Inflammatory macrophage treated with lipopolysaccharide for 4 hours (primary cell): ENCODE measurements around the gene PDRG1.
A peak's percentile ranks its signal among the peaks of the same experiment; 100 is the strongest.
"Not testable (repeated sequence)": the region's sequence is repeated elsewhere in the genome, so short reads cannot be mapped to it uniquely, and the experiment has no call there.

Experiments used
- DNase-seq: peaks from one replicate; pipeline ENCODE4 v3.0.0-alpha.2; 2020

PDRG1 gene

GRCh38 chr20:31925631-31926030 is 26.2 kb downstream of the PDRG1 start:
- DNase-seq: no peak

DNA sequence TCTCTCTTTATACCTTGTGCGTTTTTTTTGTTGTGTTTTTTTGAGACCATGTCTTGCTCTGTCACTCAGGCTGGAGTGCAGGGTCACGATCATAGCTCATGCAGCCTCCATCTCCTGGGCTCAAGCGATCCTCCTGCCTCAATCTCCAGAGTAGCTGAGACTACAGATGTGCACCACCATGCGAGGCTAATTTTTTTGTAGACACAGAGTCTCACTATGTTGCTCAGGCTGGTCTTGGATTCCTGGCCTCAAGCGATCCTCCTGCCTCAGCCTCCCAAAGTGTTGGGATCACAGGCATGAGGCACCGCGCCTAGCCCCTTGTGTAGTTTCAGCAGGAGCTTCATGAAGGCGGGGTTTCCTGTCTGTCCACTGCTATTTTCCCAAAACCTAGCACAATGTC is 27.3 kb downstream of the PDRG1 start:
- DNase-seq: no peak

- DNase-seq: peak; percentile 95
These were observed 28.2 kb downstream of the PDRG1 start for GRCh38 chr20:31923388-31924331.

DNA sequence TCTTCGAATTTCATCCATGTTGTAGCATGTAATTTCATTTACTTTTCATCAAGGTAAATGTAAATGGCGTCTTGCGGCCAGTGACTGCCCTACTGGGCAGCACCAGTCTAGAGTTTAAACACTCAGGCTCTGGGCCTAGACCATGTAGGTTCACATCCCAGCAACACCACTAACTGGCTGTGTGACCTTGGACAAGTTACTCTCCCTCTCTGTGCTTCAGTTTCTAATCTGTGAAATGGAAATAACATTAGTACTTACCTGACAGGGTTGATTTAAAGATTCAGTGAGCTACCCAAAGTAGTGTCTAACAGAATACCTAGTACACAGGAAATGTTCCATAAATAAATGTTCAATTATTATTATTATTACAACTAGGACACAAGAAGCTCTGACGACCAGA is 29.3 kb downstream of the PDRG1 start:
- DNase-seq: no peak

DNA sequence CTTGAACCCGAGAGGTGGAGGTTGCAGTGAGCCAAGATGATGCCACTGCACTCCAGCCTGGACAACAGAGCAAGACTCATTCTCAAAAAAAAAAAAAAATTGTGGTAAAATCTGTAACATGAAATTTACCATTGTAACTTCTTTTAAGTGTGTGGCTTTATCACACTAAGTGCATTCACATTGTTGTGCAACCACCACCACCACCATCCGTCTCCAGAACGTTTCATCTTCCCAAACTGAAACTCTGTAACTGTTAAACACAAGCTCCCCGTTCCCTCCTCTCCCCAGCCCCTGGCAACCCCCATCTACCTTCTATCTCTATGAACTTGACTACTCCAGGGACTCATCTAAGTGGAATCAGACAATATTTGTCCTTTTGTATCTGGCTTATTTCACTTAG is 29.7 kb downstream of the PDRG1 start:
- DNase-seq: peak; percentile 32

- not testable (repeated sequence) for DNase-seq
These were observed 30.4 kb downstream of the PDRG1 start for GRCh38 chr20:31921480-31921879.

- DNase-seq: no peak
These were observed 31.5 kb downstream of the PDRG1 start for GRCh38 chr20:31920275-31920855.

- no peak for DNase-seq
These were observed 32.3 kb downstream of the PDRG1 start for GRCh38 chr20:31919410-31920155.

- peak; percentile 9 for DNase-seq
These were observed 33.3 kb downstream of the PDRG1 start for GRCh38 chr20:31918466-31919105.

DNA sequence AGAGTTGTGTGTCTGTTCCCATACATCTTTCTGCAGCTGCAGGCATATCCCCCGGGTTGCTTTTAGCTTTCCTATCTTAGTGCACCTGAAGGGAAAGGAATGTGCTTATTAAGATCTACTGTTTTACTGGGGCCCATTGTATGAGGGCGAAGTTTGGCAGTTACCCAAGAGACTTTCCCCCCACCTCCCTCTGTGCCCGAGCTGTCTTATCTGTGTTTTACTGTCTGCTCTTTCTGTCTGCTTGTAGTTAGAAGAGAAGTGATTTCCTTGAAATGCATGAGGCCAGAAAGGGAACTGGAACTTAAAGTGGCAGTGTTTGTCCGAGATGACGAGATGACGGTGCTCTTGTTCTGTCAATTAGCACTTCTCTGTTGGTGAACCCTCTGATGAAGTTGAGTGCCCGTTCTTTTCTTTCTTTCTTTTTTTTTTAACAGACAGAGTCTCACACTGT is 33.9 kb downstream of the PDRG1 start:
- peak; percentile 73 for DNase-seq

DNA sequence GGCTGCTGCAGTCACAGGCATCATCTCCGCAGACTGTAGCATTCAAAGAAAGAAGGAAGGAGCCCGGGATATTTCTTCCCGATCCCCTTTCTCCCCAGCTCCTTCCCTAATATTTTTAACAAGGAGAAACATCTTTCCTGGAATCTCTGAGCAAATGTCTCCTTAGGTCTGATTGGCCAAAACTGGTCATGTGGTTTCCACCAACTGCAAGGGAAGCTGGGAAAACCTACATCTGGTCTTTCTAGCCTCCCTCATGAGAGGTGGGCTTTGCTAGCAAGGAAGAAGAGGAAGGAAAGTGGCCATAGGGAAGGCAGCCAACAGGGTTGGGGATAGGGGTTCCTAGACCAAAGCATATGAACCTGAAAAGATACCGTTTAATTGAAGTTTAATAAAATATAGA is 35.1 kb downstream of the PDRG1 start:
- no peak for DNase-seq

- DNase-seq: no peak
These were observed 36.2 kb downstream of the PDRG1 start for GRCh38 chr20:31915491-31916280.

DNA sequence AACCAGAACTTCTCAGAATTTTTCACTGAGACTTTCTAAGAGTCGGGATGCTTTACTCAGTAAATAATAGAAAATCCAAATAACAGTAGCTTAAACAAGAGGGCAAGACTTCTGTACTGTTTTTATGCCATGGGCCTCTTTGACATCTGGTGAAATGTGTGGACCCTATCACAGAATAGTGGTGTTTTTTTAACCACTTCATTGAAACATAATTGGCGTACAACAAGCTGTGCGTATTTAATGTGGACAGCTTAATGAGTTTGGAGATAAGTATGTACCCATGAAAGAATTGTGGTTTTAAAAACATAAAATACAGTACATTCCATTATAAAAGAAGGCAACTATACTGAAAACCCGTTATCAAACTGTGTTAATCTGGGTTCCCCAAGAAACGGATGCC is 37.7 kb downstream of the PDRG1 start:
- no peak for DNase-seq

DNA sequence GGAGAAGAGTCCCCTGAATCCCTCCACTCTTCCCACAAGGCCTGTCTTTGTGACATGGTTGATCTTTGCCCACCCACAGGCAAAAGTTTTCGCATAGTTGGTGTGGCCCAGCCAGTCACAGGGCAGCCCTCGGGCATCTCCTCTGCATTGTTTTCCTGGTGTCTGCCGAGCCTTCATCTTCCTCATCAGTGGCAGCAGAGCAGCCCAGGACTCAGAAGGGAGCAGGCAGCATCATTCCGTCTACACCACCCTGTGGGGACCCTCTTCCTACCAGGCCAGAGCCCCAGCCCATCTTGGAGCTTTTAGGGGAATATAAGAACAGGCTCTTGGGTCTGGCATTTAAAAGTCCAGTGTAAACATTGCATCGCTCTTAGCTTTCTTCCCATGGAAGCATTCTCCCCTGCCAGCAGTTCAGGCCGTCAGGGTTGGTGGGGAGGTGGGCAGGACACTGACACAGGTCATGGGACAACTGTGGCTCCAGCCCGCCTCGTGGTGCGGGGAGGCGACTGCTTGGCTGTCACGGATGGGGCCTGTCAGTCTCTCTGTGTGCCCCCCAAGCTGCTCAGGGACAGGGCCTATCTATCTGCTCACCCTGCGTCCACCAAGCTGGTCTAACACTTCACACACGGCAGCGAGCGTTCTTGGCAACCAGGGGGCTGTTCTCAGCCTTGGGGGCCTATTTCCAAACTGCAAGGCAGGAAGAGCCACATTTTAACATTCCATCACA is 38.3 kb downstream of the PDRG1 start:
- no peak for DNase-seq

- DNase-seq: no peak
These were observed 41.6 kb downstream of the PDRG1 start for GRCh38 chr20:31910071-31910803.

DNA sequence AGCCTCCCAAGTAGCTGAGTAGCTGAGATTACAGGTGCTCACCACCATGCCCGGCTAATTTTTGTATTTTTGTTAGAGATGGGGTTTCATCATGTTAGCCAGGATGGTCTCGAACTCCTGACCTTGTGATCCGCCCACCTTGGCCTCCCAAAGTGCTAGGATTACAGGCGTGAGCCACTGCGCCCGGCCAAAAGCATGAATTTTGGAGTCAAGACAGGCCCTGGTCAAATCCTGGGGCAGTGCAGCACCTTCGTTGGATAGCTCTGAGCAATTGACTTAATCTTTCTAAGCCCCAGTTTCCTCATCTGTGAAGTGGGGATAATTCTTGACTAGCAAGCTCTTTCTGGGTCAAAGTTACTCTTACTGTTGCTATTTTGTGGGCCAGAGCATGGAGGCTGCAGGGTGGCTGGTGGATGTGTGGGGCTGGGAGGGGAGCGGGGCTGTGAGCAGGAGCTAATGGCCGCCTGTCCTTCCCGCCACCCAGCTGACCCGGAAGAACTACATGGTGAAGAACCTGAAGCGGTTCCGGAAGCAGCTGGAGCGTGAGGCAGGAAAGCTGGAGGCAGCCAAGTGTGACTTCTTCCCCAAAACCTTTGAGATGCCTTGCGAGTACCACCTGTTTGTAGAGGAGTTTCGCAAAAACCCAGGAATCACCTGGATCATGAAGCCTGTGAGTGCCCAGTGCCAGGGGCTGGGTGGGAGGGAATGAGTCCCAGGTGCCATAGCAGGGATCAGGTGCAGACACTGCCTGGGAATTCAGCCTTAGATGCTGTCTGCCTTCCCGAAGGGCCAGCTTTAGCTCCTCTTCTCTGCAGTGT is 42.4 kb downstream of the PDRG1 start:
- no peak for DNase-seq

GRCh38 chr20:31908424-31908823 is 43.4 kb downstream of the PDRG1 start:
- DNase-seq: no peak

DNA sequence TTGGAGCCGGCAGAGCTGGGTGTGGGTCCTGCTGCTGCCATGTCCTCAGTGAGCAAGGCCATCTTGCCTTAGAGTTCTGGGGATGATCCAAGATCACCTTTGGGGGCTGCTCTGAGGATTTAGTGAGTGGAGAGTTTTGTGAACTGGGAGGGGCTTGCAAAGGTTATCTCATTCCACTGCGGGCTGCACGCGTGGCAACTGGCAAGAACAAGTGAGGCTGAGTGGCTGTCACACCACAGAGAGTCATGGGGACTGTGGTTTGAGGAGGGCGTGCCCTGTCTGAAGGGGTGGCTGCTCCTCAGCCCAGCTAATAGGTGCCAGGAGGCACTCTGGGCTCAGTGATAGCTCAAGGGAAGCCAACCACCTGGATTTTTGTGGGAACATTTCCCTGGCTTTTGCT is 43.8 kb downstream of the PDRG1 start:
- DNase-seq: no peak

DNA sequence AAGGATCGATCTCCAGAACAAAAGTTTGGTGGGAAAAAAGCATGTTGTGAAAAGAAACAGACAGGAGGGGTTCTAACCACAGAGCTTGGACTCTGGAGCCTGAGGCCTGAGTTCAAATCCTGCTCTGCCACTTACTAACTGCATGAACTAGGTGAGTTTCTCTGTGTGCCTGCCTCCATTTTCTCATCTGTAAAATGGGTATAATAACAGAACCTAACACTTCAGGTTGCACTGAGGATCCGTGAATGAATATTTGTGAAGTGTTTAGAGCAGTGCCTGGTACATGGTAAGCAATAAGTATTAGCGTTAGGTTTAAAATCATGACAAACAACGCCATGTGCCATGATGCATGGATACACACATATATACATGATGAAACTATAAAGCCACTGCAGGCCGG is 44.8 kb downstream of the PDRG1 start:
- no peak for DNase-seq

- no peak for DNase-seq
These were observed 45.8 kb downstream of the PDRG1 start for GRCh38 chr20:31906001-31906400.
